ENCODE data around the gene CTBP2.

DNA sequence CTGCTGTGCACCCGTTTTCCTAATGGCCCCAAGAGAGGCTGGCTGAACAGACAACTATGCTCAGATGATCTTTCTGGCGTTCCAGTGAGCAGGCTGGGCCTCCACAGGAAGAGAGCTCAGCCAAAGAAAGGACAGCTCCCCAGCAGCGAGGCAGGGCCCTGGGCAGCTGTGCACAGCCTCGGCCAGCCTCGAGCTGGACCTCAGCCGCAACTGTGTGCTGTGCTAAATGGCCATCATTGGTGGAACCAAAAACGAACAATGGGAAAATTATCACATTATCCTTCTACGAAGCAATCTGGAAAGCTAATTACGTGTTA, 97.5 kb downstream of the CTBP2 start:
- TF ChIP-seq, protein P1, sequence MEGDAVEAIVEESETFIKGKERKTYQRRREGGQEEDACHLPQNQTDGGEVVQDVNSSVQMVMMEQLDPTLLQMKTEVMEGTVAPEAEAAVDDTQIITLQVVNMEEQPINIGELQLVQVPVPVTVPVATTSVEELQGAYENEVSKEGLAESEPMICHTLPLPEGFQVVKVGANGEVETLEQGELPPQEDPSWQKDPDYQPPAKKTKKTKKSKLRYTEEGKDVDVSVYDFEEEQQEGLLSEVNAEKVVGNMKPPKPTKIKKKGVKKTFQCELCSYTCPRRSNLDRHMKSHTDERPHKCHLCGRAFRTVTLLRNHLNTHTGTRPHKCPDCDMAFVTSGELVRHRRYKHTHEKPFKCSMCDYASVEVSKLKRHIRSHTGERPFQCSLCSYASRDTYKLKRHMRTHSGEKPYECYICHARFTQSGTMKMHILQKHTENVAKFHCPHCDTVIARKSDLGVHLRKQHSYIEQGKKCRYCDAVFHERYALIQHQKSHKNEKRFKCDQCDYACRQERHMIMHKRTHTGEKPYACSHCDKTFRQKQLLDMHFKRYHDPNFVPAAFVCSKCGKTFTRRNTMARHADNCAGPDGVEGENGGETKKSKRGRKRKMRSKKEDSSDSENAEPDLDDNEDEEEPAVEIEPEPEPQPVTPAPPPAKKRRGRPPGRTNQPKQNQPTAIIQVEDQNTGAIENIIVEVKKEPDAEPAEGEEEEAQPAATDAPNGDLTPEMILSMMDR (IDR thresholded peaks at IDR 0.05): no peak
- no peak for TF ChIP-seq POLR2A (IDR thresholded peaks at IDR 0.05)

All from stomach (tissue), 4 donors.